ENCODE measurements around the gene KCNMA1. TPM values are rescaled to one million over a fixed set of nuclear protein-coding genes. Genes with fewer than 3 reads are reported as not detected.

The KCNMA1 gene
- polyA plus RNA-seq, 4 donors, result 2.7 to 8.6 (median 7.7) TPM

DNA sequence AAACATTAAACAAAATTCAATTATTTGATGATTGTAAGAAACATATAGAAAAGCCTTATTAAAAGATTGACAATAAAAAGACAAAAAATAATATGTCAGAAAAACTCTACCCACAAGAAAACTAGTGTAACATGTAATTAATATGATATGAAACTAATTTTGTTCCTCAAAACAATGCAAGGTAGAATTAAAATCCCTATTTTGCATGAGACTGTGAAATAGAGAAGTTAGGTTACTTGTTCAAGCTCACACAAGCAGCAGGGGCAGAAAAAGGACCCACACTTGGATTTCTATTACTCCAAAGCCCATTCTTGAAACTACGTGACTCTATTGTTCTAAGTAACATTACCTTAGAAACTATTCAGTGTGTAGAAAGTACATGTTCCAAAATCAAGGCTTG, 96.4 kb downstream of the KCNMA1 start:
- no peaks in the 10 kb centered on the region for H3K4me1 ChIP-seq (ENCODE audit: control insufficient read depth in 3 of 3, insufficient read depth in 2 of 3, low read depth in 1 of 3, low read length in 2 of 3)
- no peaks in the 10 kb centered on the region for H3K27me3 ChIP-seq (ENCODE audit: control insufficient read depth in 3 of 3, insufficient read depth in 3 of 3, low read length in 3 of 3)
- H3K27ac ChIP-seq (ENCODE audit: low read depth in 1 of 3, low read length in 2 of 3), result no peak overlapping the region
- no peak overlapping the region for H3K4me3 ChIP-seq (ENCODE audit: low read depth in 1 of 3, low read length in 3 of 3)
- H3K9me3 ChIP-seq (ENCODE audit: control insufficient read depth in 2 of 2, insufficient read depth in 1 of 2, low read depth in 1 of 2, low read length in 1 of 2), result peaks cover 0 to 5% of the 10 kb centered on the region in 2 donors
- DNase-seq (no peak), FAIRE-seq (no peak)
- no peaks in the 10 kb centered on the region for H3K36me3 ChIP-seq (ENCODE audit: control insufficient read depth in 3 of 3, insufficient read depth in 2 of 3, low read depth in 1 of 3, low read length in 3 of 3)
- 90 to 96% (median 92%) methylated on average over 1 of the region's 1 CpG for WGBS, 3 donors

- Histone ChIP-seq H3K4me3 (ENCODE audit: low read depth in 1 of 3, low read length in 3 of 3) (no peak overlapping the region), H3K9me3 (ENCODE audit: control insufficient read depth in 2 of 2, insufficient read depth in 1 of 2, low read depth in 1 of 2, low read length in 1 of 2) (peaks cover 0 to 2% of the 10 kb centered on the region in 2 donors), H3K36me3 (ENCODE audit: control insufficient read depth in 3 of 3, insufficient read depth in 2 of 3, low read depth in 1 of 3, low read length in 3 of 3) (no peaks in the 10 kb centered on the region), H3K27ac (ENCODE audit: low read depth in 1 of 3, low read length in 2 of 3) (no peak overlapping the region), H3K4me1 (ENCODE audit: control insufficient read depth in 3 of 3, insufficient read depth in 2 of 3, low read depth in 1 of 3, low read length in 2 of 3) (no peaks in the 10 kb centered on the region), H3K27me3 (ENCODE audit: control insufficient read depth in 3 of 3, insufficient read depth in 3 of 3, low read length in 3 of 3) (no peaks in the 10 kb centered on the region)
- DNase-seq (no peak), FAIRE-seq (no peak)
- WGBS, 3 donors, result 69 to 73% (median 70%) methylated on average over 7 of the region's 7 CpGs
These were observed 98.3 kb downstream of the KCNMA1 start for GRCh38 chr10:77539147-77539935.

GRCh38 chr10:77537720-77538373, 99.8 kb downstream of the KCNMA1 start:
- WGBS, 3 donors, result 68 to 90% (median 89%) methylated on average over 13 of the region's 13 CpGs
- FAIRE-seq, result no peak

DNA sequence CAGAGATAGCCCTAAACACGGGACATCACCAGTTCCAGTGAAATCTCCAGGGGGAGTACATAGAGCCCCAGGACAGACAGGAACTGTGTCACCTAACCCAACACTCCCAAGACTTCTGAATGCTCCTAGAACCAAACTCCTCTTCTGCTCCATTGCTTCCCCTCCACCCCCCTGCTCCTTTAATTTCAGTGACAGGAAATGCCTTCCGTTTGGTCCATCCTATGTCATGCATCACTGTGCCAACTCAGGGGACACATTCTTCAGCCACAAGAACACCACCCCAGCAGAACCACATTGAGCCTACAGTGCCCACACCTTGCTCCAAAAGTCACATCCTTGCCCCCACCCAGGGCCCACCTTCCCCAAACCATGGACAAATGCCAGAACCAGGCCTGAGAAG, 100.5 kb downstream of the KCNMA1 start:
- Histone ChIP-seq H3K4me1 (ENCODE audit: control insufficient read depth in 3 of 3, insufficient read depth in 2 of 3, low read depth in 1 of 3, low read length in 2 of 3) (peaks cover 0 to 18% (median 0%) of the 10 kb centered on the region in 3 donors), H3K27ac (ENCODE audit: low read depth in 1 of 3, low read length in 2 of 3) (no peak overlapping the region), H3K36me3 (ENCODE audit: control insufficient read depth in 3 of 3, insufficient read depth in 2 of 3, low read depth in 1 of 3, low read length in 3 of 3) (no peaks in the 10 kb centered on the region), H3K27me3 (ENCODE audit: control insufficient read depth in 3 of 3, insufficient read depth in 3 of 3, low read length in 3 of 3) (no peaks in the 10 kb centered on the region), H3K9me3 (ENCODE audit: control insufficient read depth in 2 of 2, insufficient read depth in 1 of 2, low read depth in 1 of 2, low read length in 1 of 2) (no peaks in the 10 kb centered on the region), H3K4me3 (ENCODE audit: low read depth in 1 of 3, low read length in 3 of 3) (no peak overlapping the region)
- 71 to 86% (median 73%) methylated on average over 2 of the region's 2 CpGs for WGBS, 3 donors
- no peak for DNase-seq
- FAIRE-seq, result no peak

More at GRCh38 chr10:77537720-77538373, 99.8 kb downstream of the KCNMA1 start:
- H3K36me3 ChIP-seq (ENCODE audit: control insufficient read depth in 3 of 3, insufficient read depth in 2 of 3, low read depth in 1 of 3, low read length in 3 of 3), result no peaks in the 10 kb centered on the region
- H3K27me3 ChIP-seq (ENCODE audit: control insufficient read depth in 3 of 3, insufficient read depth in 3 of 3, low read length in 3 of 3), result no peaks in the 10 kb centered on the region
- H3K9me3 ChIP-seq (ENCODE audit: control insufficient read depth in 2 of 2, insufficient read depth in 1 of 2, low read depth in 1 of 2, low read length in 1 of 2), result no peaks in the 10 kb centered on the region
- no peak overlapping the region for H3K4me3 ChIP-seq (ENCODE audit: low read depth in 1 of 3, low read length in 3 of 3)
- no peak for DNase-seq
- no peak overlapping the region for H3K27ac ChIP-seq (ENCODE audit: low read depth in 1 of 3, low read length in 2 of 3)
- peaks cover 0 to 12% (median 0%) of the 10 kb centered on the region in 3 donors for H3K4me1 ChIP-seq (ENCODE audit: control insufficient read depth in 3 of 3, insufficient read depth in 2 of 3, low read depth in 1 of 3, low read length in 2 of 3)

DNA sequence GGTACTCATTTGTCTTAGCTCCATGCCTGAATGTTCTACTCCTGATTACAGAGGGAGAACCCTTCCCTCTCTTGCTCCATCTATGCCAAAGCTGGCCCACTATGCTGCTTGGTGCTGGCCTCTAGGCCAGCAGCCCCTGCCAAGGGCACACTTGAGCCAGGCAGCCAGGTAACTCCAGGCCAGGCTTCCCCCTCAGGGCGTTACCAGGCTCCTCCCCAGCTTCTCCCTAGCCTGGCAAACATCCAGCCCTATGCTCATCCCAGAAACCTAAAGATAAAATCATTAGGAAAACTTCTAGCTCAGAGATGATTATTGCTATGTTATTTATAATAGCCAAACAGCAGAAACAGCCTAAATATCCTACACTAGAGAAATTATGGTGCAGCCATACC, 103.7 kb downstream of the KCNMA1 start:
- FAIRE-seq, result no peak
- no peak for DNase-seq
- Histone ChIP-seq H3K4me3 (ENCODE audit: low read depth in 1 of 3, low read length in 3 of 3) (no peak overlapping the region), H3K27ac (ENCODE audit: low read depth in 1 of 3, low read length in 2 of 3) (peak overlapping the region in 1 of 3 donors; percentile 38), H3K4me1 (ENCODE audit: control insufficient read depth in 3 of 3, insufficient read depth in 2 of 3, low read depth in 1 of 3, low read length in 2 of 3) (peaks cover 0 to 19% (median 0%) of the 10 kb centered on the region in 3 donors), H3K27me3 (ENCODE audit: control insufficient read depth in 3 of 3, insufficient read depth in 3 of 3, low read length in 3 of 3) (no peaks in the 10 kb centered on the region), H3K36me3 (ENCODE audit: control insufficient read depth in 3 of 3, insufficient read depth in 2 of 3, low read depth in 1 of 3, low read length in 3 of 3) (no peaks in the 10 kb centered on the region), H3K9me3 (ENCODE audit: control insufficient read depth in 2 of 2, insufficient read depth in 1 of 2, low read depth in 1 of 2, low read length in 1 of 2) (no peaks in the 10 kb centered on the region)
- 8 to 29% (median 18%) methylated on average over 1 of the region's 1 CpG for WGBS, 3 donors

DNA sequence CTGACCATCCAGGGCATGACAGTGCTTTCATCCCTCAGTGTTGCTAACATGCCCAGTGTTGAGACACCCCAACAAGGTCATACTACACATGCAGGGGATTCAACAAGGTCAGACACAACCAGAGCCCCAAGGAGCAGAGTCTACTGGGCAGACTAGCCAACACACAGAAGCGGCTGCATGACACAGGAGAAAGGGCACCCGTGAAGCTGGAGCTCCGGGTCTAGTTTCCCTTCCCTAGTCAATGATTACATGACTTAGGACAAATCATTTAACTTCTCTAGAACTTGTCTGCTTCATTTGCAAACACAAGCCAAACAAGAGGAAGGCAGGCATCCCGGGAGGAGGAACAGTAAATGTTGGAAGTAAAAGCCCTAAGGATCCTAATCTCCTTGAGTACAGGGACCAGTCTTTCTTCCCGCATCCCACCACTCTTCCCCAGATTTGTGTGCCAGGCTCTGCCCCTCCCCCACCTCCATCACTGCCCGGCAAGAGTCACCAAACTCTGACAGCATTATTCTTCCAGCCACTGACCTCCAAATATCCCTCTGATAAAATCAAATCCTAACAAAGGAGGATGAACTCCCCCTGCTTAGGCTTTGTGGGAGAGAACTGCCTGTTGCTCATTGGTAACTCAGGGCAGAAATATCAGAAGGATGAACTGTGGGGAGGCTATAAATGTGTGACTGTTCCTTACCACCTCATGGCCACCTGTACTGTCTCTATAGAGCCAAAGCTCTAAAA, 104.3 kb downstream of the KCNMA1 start:
- H3K9me3 ChIP-seq (ENCODE audit: control insufficient read depth in 2 of 2, insufficient read depth in 1 of 2, low read depth in 1 of 2, low read length in 1 of 2), result no peaks in the 10 kb centered on the region
- DNase-seq, result peak; percentile 28 to 63
- FAIRE-seq, result no peak
- H3K4me3 ChIP-seq (ENCODE audit: low read depth in 1 of 3, low read length in 3 of 3), result no peak overlapping the region
- H3K27me3 ChIP-seq (ENCODE audit: control insufficient read depth in 3 of 3, insufficient read depth in 3 of 3, low read length in 3 of 3), result no peaks in the 10 kb centered on the region
- 33 to 53% (median 51%) methylated on average over 6 of the region's 6 CpGs for WGBS, 3 donors
- peaks cover 0 to 19% (median 0%) of the 10 kb centered on the region in 3 donors for H3K4me1 ChIP-seq (ENCODE audit: control insufficient read depth in 3 of 3, insufficient read depth in 2 of 3, low read depth in 1 of 3, low read length in 2 of 3)
- H3K36me3 ChIP-seq (ENCODE audit: control insufficient read depth in 3 of 3, insufficient read depth in 2 of 3, low read depth in 1 of 3, low read length in 3 of 3), result no peaks in the 10 kb centered on the region
- peak overlapping the region in 1 of 3 donors; percentile 38 for H3K27ac ChIP-seq (ENCODE audit: low read depth in 1 of 3, low read length in 2 of 3)

GRCh38 chr10:77532068-77532467, 105.5 kb downstream of the KCNMA1 start:
- DNase-seq, result no peak
- H3K36me3 ChIP-seq (ENCODE audit: control insufficient read depth in 3 of 3, insufficient read depth in 2 of 3, low read depth in 1 of 3, low read length in 3 of 3), result no peaks in the 10 kb centered on the region
- H3K4me1 ChIP-seq (ENCODE audit: control insufficient read depth in 3 of 3, insufficient read depth in 2 of 3, low read depth in 1 of 3, low read length in 2 of 3), result peaks cover 0 to 19% (median 0%) of the 10 kb centered on the region in 3 donors
- 75 to 83% (median 81%) methylated on average over 12 of the region's 12 CpGs for WGBS, 3 donors
- no peak overlapping the region for H3K27ac ChIP-seq (ENCODE audit: low read depth in 1 of 3, low read length in 2 of 3)
- H3K4me3 ChIP-seq (ENCODE audit: low read depth in 1 of 3, low read length in 3 of 3), result no peak overlapping the region
- H3K27me3 ChIP-seq (ENCODE audit: control insufficient read depth in 3 of 3, insufficient read depth in 3 of 3, low read length in 3 of 3), result no peaks in the 10 kb centered on the region
- H3K9me3 ChIP-seq (ENCODE audit: control insufficient read depth in 2 of 2, insufficient read depth in 1 of 2, low read depth in 1 of 2, low read length in 1 of 2), result no peaks in the 10 kb centered on the region
- no peak for FAIRE-seq

DNA sequence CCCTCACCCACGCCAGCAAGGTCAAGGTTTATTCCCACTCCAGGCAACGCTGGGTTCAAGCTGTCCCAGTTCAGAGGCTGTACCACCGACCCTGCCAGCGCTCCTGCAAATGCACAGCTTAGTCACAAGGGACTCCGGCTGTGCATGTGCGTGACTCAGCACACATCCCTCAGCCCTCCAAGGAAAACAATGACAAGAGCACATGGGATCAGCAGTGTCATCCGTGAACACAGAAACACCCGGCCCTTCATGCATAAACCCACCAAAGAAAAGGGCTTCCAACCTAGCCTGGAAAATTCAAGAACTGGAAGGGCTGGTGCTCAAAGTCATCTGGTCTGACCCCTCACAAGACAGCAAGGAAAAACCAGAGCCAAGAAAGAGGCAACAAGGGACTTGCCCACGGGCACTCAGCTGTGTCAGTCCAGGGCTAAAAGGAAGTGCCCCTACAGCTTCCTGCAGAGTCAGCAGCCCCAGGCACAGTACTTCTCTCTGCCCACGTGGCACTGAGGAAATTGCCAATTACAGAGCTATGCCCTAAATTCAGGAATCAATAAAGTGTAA, 106.1 kb downstream of the KCNMA1 start:
- Histone ChIP-seq H3K27me3 (ENCODE audit: control insufficient read depth in 3 of 3, insufficient read depth in 3 of 3, low read length in 3 of 3) (no peaks in the 10 kb centered on the region), H3K9me3 (ENCODE audit: control insufficient read depth in 2 of 2, insufficient read depth in 1 of 2, low read depth in 1 of 2, low read length in 1 of 2) (no peaks in the 10 kb centered on the region), H3K4me1 (ENCODE audit: control insufficient read depth in 3 of 3, insufficient read depth in 2 of 3, low read depth in 1 of 3, low read length in 2 of 3) (peaks cover 0 to 19% (median 0%) of the 10 kb centered on the region in 3 donors), H3K27ac (ENCODE audit: low read depth in 1 of 3, low read length in 2 of 3) (no peak overlapping the region), H3K4me3 (ENCODE audit: low read depth in 1 of 3, low read length in 3 of 3) (no peak overlapping the region), H3K36me3 (ENCODE audit: control insufficient read depth in 3 of 3, insufficient read depth in 2 of 3, low read depth in 1 of 3, low read length in 3 of 3) (no peaks in the 10 kb centered on the region)
- DNase-seq, result peak in 1 of 2 donors; percentile 30
- 53 to 63% (median 57%) methylated on average over 10 of the region's 10 CpGs for WGBS, 3 donors
- no peak for FAIRE-seq

Measured in small intestine (tissue), 7 donors.